ENCODE measurements around the gene KIF26A. TPM values are rescaled to one million over a fixed set of nuclear protein-coding genes. Genes with fewer than 3 reads are reported as not detected.

Gene KIF26A
- total and polyA plus RNA-seq, 2 experiments from 2014 or later: 3.5 to 5.0 TPM

DNA sequence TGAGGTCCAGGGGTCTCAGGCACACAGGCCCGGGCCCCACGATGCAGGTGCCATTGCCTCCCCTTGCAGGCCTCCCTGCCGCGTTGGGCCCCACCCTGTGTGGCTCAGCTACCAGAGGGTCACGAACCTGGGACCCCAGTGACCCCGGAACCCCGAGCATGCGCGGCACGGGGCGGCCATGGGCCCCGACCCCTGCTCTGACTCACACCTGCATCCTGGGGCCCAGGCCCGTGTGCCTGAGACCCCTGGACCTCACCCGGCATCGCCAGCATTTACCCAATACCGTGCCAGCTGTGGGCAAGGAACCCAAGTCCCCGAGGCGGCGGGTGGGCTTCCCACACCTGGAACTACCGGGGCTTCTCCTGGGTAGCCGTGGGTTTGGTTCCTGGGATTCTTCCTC is 25.2 kb downstream of the KIF26A start:
- Histone ChIP-seq H3K9me2 (replicated peaks; ENCODE audit: insufficient read depth) (no peaks in the 10 kb centered on the region), H3K79me2 (no peaks in the 10 kb centered on the region), H3K27me3 (no peaks in the 10 kb centered on the region), H3K4me2 (no peak overlapping the region), H3K4me3 (no peak overlapping the region), H3K36me3 (replicated peaks; ENCODE audit: insufficient read depth, low read depth) (no peaks in the 10 kb centered on the region), H3K9me3 (ENCODE audit: low read depth) (no peaks in the 10 kb centered on the region), H2AFZ (no peak overlapping the region), H4K20me1 (ENCODE audit: insufficient read depth, poor library complexity, severe bottlenecking) (no peaks in the 10 kb centered on the region), H3K27ac (no peak overlapping the region), H3K4me1 (ENCODE audit: insufficient read depth) (no peaks in the 10 kb centered on the region)
- TF ChIP-seq, protein P1, sequence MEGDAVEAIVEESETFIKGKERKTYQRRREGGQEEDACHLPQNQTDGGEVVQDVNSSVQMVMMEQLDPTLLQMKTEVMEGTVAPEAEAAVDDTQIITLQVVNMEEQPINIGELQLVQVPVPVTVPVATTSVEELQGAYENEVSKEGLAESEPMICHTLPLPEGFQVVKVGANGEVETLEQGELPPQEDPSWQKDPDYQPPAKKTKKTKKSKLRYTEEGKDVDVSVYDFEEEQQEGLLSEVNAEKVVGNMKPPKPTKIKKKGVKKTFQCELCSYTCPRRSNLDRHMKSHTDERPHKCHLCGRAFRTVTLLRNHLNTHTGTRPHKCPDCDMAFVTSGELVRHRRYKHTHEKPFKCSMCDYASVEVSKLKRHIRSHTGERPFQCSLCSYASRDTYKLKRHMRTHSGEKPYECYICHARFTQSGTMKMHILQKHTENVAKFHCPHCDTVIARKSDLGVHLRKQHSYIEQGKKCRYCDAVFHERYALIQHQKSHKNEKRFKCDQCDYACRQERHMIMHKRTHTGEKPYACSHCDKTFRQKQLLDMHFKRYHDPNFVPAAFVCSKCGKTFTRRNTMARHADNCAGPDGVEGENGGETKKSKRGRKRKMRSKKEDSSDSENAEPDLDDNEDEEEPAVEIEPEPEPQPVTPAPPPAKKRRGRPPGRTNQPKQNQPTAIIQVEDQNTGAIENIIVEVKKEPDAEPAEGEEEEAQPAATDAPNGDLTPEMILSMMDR (IDR thresholded peaks at IDR 0.05; ENCODE audit: poor library complexity): no peak
- TF ChIP-seq EZH2phosphoT487 (IDR thresholded peaks at IDR 0.05; ENCODE audit: low read depth, severe bottlenecking, unreplicated experiment) (no peak), EZH2 (IDR thresholded peaks at IDR 0.05; ENCODE audit: borderline replicate concordance) (no peak)
- DNase-seq (ENCODE audit: low spot score): no peak
- 96% methylated on average over 17 of the region's 21 CpGs for WGBS (ENCODE audit: low lambda C conversion rate, missing lambda C conversion rate)

GRCh38 chr14:104164041-104164440 is 25.7 kb downstream of the KIF26A start:
- no peak for DNase-seq (ENCODE audit: low spot score)
- H2AFZ ChIP-seq: no peak overlapping the region
- H3K36me3 ChIP-seq (replicated peaks; ENCODE audit: insufficient read depth, low read depth): no peaks in the 10 kb centered on the region
- no peaks in the 10 kb centered on the region for H3K4me1 ChIP-seq (ENCODE audit: insufficient read depth)
- TF ChIP-seq, protein P1 (IDR thresholded peaks at IDR 0.05; ENCODE audit: poor library complexity): no peak
- TF ChIP-seq EZH2phosphoT487 (IDR thresholded peaks at IDR 0.05; ENCODE audit: low read depth, severe bottlenecking, unreplicated experiment): no peak
- no peaks in the 10 kb centered on the region for H4K20me1 ChIP-seq (ENCODE audit: insufficient read depth, poor library complexity, severe bottlenecking)
- no peaks in the 10 kb centered on the region for H3K27me3 ChIP-seq
- H3K9me2 ChIP-seq (replicated peaks; ENCODE audit: insufficient read depth): no peaks in the 10 kb centered on the region
- H3K4me2 ChIP-seq: no peak overlapping the region
- H3K27ac ChIP-seq: no peak overlapping the region
- WGBS (ENCODE audit: low lambda C conversion rate, missing lambda C conversion rate): 80% methylated on average over 11 of the region's 23 CpGs
- H3K79me2 ChIP-seq: no peaks in the 10 kb centered on the region
- H3K4me3 ChIP-seq: no peak overlapping the region
- H3K9me3 ChIP-seq (ENCODE audit: low read depth): no peaks in the 10 kb centered on the region

DNA sequence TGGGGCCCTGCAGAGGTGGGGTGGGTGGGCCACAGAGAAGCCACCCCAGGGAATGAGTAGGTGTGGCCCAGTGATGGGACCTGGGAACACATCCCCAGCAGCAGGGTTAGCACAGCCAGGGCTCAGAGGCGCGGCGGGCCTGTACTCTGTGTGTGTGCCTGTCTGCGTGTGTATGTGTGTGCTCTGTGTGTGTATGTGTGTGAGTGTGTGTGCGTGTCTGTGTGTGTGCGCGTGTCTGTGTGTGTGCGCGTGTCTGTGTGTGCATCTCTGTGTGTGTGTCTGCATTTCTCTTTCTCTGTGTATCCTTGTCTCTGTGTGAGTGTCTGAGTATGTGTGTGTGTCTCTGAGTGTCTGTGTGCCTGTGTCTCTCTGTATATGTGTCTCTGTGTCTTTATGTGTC is 26.1 kb downstream of the KIF26A start:
- H3K4me3 ChIP-seq: no peak overlapping the region
- no peaks in the 10 kb centered on the region for H3K27me3 ChIP-seq
- no peak overlapping the region for H2AFZ ChIP-seq
- no peaks in the 10 kb centered on the region for H3K36me3 ChIP-seq (replicated peaks; ENCODE audit: insufficient read depth, low read depth)
- H4K20me1 ChIP-seq (ENCODE audit: insufficient read depth, poor library complexity, severe bottlenecking): no peaks in the 10 kb centered on the region
- no peaks in the 10 kb centered on the region for H3K4me1 ChIP-seq (ENCODE audit: insufficient read depth)
- H3K4me2 ChIP-seq: no peak overlapping the region
- TF ChIP-seq EZH2phosphoT487 (IDR thresholded peaks at IDR 0.05; ENCODE audit: low read depth, severe bottlenecking, unreplicated experiment) (no peak), EZH2 (IDR thresholded peaks at IDR 0.05; ENCODE audit: borderline replicate concordance) (no peak)
- TF ChIP-seq, protein P1 (IDR thresholded peaks at IDR 0.05; ENCODE audit: poor library complexity): no peak
- no peaks in the 10 kb centered on the region for H3K9me2 ChIP-seq (replicated peaks; ENCODE audit: insufficient read depth)
- 85% methylated on average over 9 of the region's 9 CpGs for WGBS (ENCODE audit: low lambda C conversion rate, missing lambda C conversion rate)
- no peak overlapping the region for H3K27ac ChIP-seq
- no peaks in the 10 kb centered on the region for H3K9me3 ChIP-seq (ENCODE audit: low read depth)
- DNase-seq (ENCODE audit: low spot score): no peak
- H3K79me2 ChIP-seq: no peaks in the 10 kb centered on the region

- DNase-seq (ENCODE audit: low spot score): no peak
- Histone ChIP-seq H3K4me1 (ENCODE audit: insufficient read depth) (peaks cover 4% of the 10 kb centered on the region), H3K9me3 (ENCODE audit: low read depth) (no peaks in the 10 kb centered on the region), H3K9me2 (replicated peaks; ENCODE audit: insufficient read depth) (no peaks in the 10 kb centered on the region), H4K20me1 (ENCODE audit: insufficient read depth, poor library complexity, severe bottlenecking) (no peaks in the 10 kb centered on the region), H3K27ac (no peak overlapping the region), H3K79me2 (no peaks in the 10 kb centered on the region), H2AFZ (no peak overlapping the region), H3K36me3 (replicated peaks; ENCODE audit: insufficient read depth, low read depth) (no peaks in the 10 kb centered on the region), H3K4me2 (no peak overlapping the region), H3K4me3 (no peak overlapping the region), H3K27me3 (no peaks in the 10 kb centered on the region)
- WGBS (ENCODE audit: low lambda C conversion rate, missing lambda C conversion rate): 94% methylated on average over 12 of the region's 18 CpGs
- TF ChIP-seq EZH2phosphoT487 (IDR thresholded peaks at IDR 0.05; ENCODE audit: low read depth, severe bottlenecking, unreplicated experiment) (no peak), EZH2 (IDR thresholded peaks at IDR 0.05; ENCODE audit: borderline replicate concordance) (no peak)
- TF ChIP-seq, protein P1 (IDR thresholded peaks at IDR 0.05; ENCODE audit: poor library complexity): no peak
These were observed 28.3 kb downstream of the KIF26A start for GRCh38 chr14:104166698-104167097.

All from hepatocyte (in vitro differentiated cells).